Activated naive CD4-positive, alpha-beta T cell treated with anti-CD3 and anti-CD28 coated beads for 36 hours (primary cell): ENCODE data around the gene S1PR3. TPM values are rescaled to one million over a fixed set of nuclear protein-coding genes. Genes with fewer than 3 reads are reported as not detected.

Experiments
- CTCF ChIA-PET: fragments of 350-600 bp; sonication (Branson Sonifier 250); formaldehyde crosslinking; loops from one replicate; lab custom pipeline; 2021; ENCODE audit warnings: antibody characterized with exemption; lab: Charles Lee
- DNase-seq: peaks from one replicate; pipeline ENCODE4 v3.0.0-alpha.2; 2020
- H3K27ac Mint-ChIP-seq: one replicate; pipeline ENCODE4 v1.8.0; 2021; ENCODE audit warnings: mild to moderate bottlenecking, mixed read lengths
- H3K27me3 Mint-ChIP-seq: one replicate; pipeline ENCODE4 v1.8.0; 2021; ENCODE audit warnings: low read depth, mixed read lengths
- H3K36me3 Mint-ChIP-seq: one replicate; pipeline ENCODE4 v1.8.0; 2021; ENCODE audit warnings: low read depth, mixed read lengths
- H3K4me1 Mint-ChIP-seq: one replicate; pipeline ENCODE4 v1.8.0; 2021; ENCODE audit warnings: low read depth, mixed read lengths
- H3K4me3 Mint-ChIP-seq: one replicate; pipeline ENCODE4 v1.8.0; 2021; ENCODE audit warnings: mild to moderate bottlenecking, moderate library complexity, mixed read lengths
- H3K9me3 Mint-ChIP-seq: one replicate; pipeline ENCODE4 v1.8.0; 2021; ENCODE audit warnings: mixed read lengths
- intact Hi-C: fragments of 100-400 bp; cut with micrococcal nuclease; formaldehyde crosslinking; loops from one replicate; pipeline ENCODE4 v1.15.1; 2023
- total RNA-seq, 2 experiments: library from RNA; stranded (reverse); gene quantifications; one replicate each; pipeline ENCODE4 v1.2.3, GENCODE V29; 2021

Gene S1PR3
- total RNA-seq, 2 experiments from 2014 or later = 0.91 to 1.4 TPM

DNA sequence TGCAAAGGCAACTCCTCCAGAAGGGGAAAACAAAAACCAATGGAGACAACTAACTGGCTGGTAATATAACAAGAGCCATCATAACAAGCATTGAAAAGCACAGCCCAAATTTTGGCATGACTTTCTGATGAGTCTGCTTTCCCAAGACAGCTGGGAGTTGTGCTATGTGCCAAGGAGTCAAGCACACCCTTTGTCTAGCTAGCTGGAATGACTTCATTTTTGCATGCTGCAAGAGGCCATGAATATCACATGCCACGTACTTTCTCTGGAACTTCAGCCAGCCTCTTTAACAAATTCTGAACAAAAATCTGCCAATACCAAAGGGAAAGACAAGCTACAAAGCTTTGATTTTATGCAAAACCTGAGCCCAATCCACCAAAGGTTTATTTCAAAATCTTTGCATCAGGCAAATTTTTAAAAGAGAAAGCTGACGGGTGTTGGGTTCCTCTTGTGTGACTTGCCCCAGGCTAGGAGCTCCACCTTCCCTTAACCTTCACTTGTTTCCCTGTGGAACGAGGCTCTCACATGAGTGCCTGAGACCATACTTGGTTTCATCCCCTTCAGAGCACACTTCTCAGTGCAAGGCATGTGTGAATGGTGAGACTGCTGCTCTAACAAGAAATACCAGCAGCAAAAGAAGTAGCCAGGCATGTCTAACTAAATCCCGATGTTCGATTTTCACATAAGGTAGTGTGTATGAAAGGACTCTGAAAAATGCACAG, 47.3 kb downstream of the S1PR3 start:
- Mint-ChIP-seq H3K36me3 (no peaks in the 10 kb centered on the region), H3K27ac (no peak overlapping the region), H3K9me3 (no peaks in the 10 kb centered on the region), H3K4me3 (no peak overlapping the region), H3K27me3 (peaks cover 10% of the 10 kb centered on the region), H3K4me1 (no peaks in the 10 kb centered on the region)
- intact Hi-C loops = no loop called here
- no peak for DNase-seq
- CTCF ChIA-PET = no interaction called here

DNA sequence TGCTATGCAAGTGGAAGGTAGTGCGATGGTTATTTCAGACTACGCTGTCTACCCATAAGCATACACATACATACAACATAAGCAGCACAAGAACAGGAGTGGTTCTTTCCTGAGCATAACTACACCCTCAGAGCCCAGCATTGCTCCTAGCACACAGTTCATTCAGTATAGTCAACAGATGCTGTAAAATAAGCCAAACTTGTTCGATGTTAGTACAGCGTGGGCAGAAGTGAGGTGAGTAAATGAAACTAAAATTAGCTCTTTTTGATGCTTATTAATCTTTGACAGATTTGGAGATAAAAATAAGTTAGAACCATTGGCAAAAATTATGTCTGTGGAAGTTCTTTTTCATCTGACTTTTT, 47.8 kb downstream of the S1PR3 start:
- CTCF ChIA-PET = no interaction called here
- H3K27me3 Mint-ChIP-seq = peaks cover 7% of the 10 kb centered on the region
- no peak overlapping the region for H3K27ac Mint-ChIP-seq
- H3K9me3 Mint-ChIP-seq = no peaks in the 10 kb centered on the region
- DNase-seq = no peak
- H3K36me3 Mint-ChIP-seq = no peaks in the 10 kb centered on the region
- H3K4me3 Mint-ChIP-seq = no peak overlapping the region
- intact Hi-C loops = no loop called here
- H3K4me1 Mint-ChIP-seq = no peaks in the 10 kb centered on the region

DNA sequence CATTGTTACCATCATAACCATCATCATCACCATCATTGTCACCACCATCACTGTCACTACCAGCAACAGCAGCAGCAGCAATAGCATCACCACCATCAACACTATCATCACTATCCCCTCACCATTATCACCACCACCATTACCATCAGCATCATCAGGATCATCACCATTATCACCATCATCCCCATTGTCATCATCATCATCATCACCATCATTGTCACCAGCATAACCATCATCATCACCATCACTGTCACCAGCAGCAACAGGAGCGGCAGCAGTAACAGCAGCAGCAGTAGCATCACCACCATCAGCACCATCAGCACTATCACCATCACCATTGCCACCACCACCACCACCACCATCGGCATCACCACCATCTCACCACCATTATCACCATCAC, 48.4 kb downstream of the S1PR3 start:
- no peak for DNase-seq
- no peaks in the 10 kb centered on the region for H3K4me1 Mint-ChIP-seq
- no peak overlapping the region for H3K4me3 Mint-ChIP-seq
- H3K9me3 Mint-ChIP-seq = no peaks in the 10 kb centered on the region
- H3K36me3 Mint-ChIP-seq = no peaks in the 10 kb centered on the region
- CTCF ChIA-PET = no interaction called here
- H3K27ac Mint-ChIP-seq = no peak overlapping the region
- intact Hi-C loops = no loop called here
- peaks cover 4% of the 10 kb centered on the region for H3K27me3 Mint-ChIP-seq

DNA sequence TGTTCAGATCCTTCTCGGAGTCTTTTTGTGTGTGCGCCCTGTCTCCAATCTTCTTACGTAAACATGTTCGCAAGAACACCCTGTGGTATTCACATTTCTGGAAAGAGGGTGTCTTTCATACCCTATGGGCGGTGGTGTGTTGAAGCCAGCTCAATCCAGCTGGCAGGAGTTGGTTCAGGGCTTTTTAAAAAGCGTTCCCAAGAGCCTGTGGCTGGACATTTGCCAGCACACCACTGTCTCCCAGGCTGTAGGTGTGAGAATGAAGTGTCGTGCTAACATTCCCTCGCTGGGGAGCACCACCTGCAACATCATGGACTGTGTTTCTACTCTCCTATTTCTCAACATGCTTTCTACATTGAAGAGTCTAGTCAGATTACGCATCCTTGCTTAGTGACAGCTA, 51.7 kb downstream of the S1PR3 start:
- H3K36me3 Mint-ChIP-seq = no peaks in the 10 kb centered on the region
- CTCF ChIA-PET = no interaction called here
- H3K4me3 Mint-ChIP-seq = no peak overlapping the region
- H3K27me3 Mint-ChIP-seq = peaks cover 4% of the 10 kb centered on the region
- DNase-seq = no peak
- H3K27ac Mint-ChIP-seq = no peak overlapping the region
- H3K9me3 Mint-ChIP-seq = no peaks in the 10 kb centered on the region
- H3K4me1 Mint-ChIP-seq = no peaks in the 10 kb centered on the region
- intact Hi-C loops = no loop called here

DNA sequence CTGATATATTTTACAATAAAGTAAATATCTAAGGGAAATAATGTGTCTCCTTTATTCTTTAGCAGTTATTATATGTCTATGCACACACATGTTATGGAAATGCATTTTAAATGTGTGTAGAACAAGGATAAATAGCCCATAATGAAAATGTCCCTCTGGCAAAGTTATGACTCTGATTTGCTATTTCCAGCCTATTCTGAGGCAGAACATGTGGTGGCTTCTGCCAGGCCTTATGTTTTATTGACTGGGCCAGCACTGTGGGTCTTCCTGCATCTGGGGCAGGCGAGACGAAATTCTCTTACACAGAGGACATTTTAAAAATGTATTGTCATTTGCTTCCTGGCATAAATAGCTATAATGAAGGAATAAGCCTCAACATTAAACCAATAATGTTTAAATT, 52.8 kb downstream of the S1PR3 start:
- no peaks in the 10 kb centered on the region for H3K36me3 Mint-ChIP-seq
- intact Hi-C loops = no loop called here
- no peaks in the 10 kb centered on the region for H3K4me1 Mint-ChIP-seq
- H3K9me3 Mint-ChIP-seq = no peaks in the 10 kb centered on the region
- CTCF ChIA-PET = no interaction called here
- H3K27ac Mint-ChIP-seq = no peak overlapping the region
- H3K27me3 Mint-ChIP-seq = peaks cover 4% of the 10 kb centered on the region
- H3K4me3 Mint-ChIP-seq = no peak overlapping the region
- no peak for DNase-seq

DNA sequence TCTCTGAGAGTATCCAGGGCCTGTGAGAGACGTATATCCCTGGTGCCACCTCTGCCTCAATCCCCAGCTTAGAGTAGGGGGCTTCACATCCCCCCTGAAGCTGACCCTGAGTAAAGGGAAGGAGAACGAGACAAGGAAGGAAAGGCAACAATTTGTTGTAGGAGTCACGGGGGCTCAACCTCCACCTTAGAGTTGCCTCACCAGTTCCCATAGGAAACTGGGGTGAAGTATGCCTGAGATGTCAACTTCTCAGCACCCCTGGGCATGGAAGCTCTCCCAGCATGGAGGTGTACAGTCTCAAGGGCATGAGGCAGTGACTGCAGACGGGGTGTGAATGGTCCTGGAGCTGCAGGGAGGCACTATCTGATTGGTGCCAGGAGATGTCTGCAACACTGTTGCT, 53.6 kb downstream of the S1PR3 start:
- H3K4me1 Mint-ChIP-seq = no peaks in the 10 kb centered on the region
- no peaks in the 10 kb centered on the region for H3K9me3 Mint-ChIP-seq
- peaks cover 4% of the 10 kb centered on the region for H3K27me3 Mint-ChIP-seq
- H3K27ac Mint-ChIP-seq = no peak overlapping the region
- DNase-seq = no peak
- H3K36me3 Mint-ChIP-seq = no peaks in the 10 kb centered on the region
- CTCF ChIA-PET = no interaction called here
- intact Hi-C loops = no loop called here
- H3K4me3 Mint-ChIP-seq = no peak overlapping the region

DNA sequence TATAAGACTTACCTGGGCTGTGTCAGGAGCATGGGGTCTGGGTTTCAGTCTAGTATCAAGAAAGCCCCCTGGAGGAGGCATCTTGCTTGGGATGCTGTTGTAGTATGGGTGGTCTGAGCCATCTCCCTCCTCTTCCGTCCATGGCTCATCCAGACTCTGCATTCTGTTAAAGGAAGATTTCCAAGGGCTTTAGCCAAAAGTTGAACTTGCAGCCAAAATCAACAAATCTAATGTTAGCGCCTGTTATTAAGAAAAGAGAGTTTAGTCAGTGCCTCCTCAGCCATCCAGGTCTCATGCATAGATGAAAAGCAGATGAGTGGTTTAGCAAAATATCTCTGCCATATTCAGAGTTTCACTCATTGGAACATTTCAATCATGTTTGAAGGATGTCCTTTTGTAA, 55.6 kb downstream of the S1PR3 start:
- Mint-ChIP-seq H3K36me3 (no peaks in the 10 kb centered on the region), H3K4me3 (no peak overlapping the region), H3K9me3 (no peaks in the 10 kb centered on the region), H3K27ac (no peak overlapping the region), H3K27me3 (peaks cover 4% of the 10 kb centered on the region), H3K4me1 (no peaks in the 10 kb centered on the region)
- intact Hi-C loops = no loop called here
- no peak for DNase-seq
- CTCF ChIA-PET = no interaction called here

DNA sequence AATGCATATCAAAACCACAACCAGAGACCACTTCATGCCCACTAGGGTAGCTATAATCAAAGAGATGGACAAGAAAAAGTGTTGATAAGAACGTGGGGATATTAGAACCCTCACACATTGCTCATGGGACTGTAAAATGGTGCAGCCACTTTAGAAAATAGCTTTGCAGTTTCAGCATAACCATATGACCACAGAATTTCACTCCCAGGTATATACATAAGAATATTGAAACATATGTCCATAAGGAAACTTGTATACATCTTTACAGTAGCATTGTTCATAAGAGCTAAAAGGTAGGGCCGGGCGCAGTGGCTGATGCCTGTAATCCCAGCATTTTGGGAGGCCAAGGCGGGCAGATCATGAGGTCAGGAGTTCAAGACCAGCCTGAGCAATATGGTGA, 56.4 kb downstream of the S1PR3 start:
- H3K27ac Mint-ChIP-seq = no peak overlapping the region
- CTCF ChIA-PET = no interaction called here
- DNase-seq = no peak
- H3K4me3 Mint-ChIP-seq = no peak overlapping the region
- no peaks in the 10 kb centered on the region for H3K9me3 Mint-ChIP-seq
- intact Hi-C loops = no loop called here
- H3K27me3 Mint-ChIP-seq = peaks cover 4% of the 10 kb centered on the region
- no peaks in the 10 kb centered on the region for H3K36me3 Mint-ChIP-seq
- no peaks in the 10 kb centered on the region for H3K4me1 Mint-ChIP-seq

DNA sequence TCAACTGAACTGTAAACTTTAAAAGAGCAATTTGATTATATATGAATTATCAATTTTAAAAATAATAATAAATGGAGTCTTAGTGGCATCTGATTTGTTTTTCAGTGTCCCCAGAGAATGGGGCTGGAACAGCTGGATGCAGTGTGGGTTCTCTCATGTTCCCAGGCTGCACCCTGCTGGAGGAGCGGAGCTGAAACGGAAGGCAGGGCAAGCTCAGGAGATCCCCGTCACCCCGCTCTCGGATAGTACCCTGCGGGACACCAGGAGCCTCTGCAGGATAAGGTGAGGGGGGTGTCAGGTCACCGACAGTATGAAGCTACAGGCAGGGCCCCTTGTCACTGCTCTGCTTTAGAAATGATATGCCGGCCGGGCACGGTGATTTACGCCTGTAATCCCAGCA, 57.3 kb downstream of the S1PR3 start:
- Mint-ChIP-seq H3K27ac (no peak overlapping the region), H3K27me3 (peaks cover 4% of the 10 kb centered on the region), H3K36me3 (no peaks in the 10 kb centered on the region), H3K4me3 (no peak overlapping the region), H3K4me1 (no peaks in the 10 kb centered on the region), H3K9me3 (no peaks in the 10 kb centered on the region)
- intact Hi-C loops = no loop called here
- CTCF ChIA-PET = no interaction called here
- DNase-seq = no peak

DNA sequence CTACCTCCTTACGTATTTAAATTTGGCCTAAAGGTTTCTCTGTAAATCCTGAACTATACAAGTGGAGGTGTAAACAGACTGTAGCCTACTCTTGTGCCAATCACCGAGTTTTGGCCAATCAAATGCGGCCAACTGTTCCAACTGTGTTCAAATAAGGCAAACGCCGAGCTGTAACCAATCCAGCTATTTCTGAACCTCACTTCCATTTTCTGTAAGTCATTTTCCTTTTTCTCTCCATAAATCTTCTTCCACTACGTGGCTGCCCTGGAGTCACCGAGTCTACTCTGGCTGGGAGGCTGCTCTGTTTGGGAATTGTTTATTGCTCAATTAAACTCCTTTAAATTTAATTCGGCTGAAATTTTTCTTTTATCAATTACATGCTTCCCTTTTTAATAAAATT, 58.4 kb downstream of the S1PR3 start:
- intact Hi-C loops = no loop called here
- Mint-ChIP-seq H3K4me1 (no peaks in the 10 kb centered on the region), H3K9me3 (no peaks in the 10 kb centered on the region), H3K27ac (no peak overlapping the region), H3K27me3 (peaks cover 4% of the 10 kb centered on the region), H3K4me3 (no peak overlapping the region), H3K36me3 (no peaks in the 10 kb centered on the region)
- CTCF ChIA-PET = no interaction called here
- DNase-seq = no peak

DNA sequence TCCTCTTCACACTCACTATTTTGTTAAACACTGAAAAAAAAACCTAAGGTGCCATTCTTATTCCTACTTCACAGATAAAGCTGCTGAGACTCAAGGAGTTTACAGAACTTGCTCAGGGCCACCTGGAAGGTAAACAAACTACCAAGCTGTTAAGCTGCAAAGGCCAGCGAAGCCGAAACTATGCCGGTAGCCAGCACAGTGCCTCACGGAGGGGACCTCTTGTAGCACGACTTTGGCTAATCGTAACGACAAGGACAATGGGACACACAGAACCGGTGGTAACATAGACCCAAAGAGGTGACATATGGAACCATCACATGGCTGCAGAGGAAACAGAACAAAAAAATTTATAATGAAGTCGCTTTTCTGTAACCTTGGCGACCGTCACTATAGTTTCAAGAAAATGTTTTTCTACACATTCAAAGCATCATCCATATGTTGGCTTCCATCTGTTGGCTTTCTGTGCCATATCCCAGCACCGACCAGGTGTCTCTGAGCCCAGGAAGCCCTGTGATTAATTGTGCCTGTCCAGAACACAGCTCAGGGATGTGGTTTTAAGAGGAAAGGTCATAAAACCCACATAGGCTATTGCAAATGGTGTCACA, 60.3 kb downstream of the S1PR3 start:
- no peak for DNase-seq
- Mint-ChIP-seq H3K4me1 (no peaks in the 10 kb centered on the region), H3K36me3 (no peaks in the 10 kb centered on the region), H3K4me3 (no peak overlapping the region), H3K27me3 (peaks cover 6% of the 10 kb centered on the region), H3K9me3 (no peaks in the 10 kb centered on the region), H3K27ac (no peak overlapping the region)
- intact Hi-C loops = no loop called here
- CTCF ChIA-PET = interaction anchor here (0.6 kb wide), 1 partner anchor 170 kb away, joined by 3 read pairs; no protein-coding TSS in a partner anchor

DNA sequence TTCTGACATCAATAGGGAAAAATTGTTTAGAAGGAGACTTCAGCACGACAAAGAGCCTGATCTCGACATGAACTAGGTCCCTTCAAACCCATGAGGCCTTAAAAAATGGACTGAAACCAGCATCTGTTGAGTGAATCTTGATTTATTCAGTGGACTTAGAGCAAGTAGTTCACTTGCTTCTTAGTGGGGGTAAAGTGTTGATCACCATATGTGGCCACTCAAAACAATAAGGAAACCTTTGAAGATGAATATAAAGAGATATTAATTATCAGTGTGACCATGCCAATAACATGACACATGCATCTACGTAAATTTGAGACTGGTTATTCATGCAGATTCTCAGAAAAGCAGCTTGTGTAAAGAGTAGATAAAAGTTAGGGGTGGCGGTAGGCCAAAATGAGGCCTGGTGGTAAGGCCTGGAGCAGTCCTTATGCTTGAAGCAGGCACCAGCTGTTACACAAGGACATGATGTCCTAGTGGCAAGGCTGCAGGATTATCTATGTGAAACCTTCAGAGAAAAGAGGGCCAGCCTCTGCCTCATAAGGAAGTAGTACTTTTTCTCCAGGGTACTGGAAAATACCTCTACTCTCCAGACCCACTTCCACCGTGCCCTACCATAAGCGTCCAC, 61.3 kb downstream of the S1PR3 start:
- Mint-ChIP-seq H3K36me3 (no peaks in the 10 kb centered on the region), H3K4me3 (no peak overlapping the region), H3K9me3 (no peaks in the 10 kb centered on the region), H3K27ac (no peak overlapping the region), H3K4me1 (no peaks in the 10 kb centered on the region), H3K27me3 (peaks cover 6% of the 10 kb centered on the region)
- CTCF ChIA-PET = no interaction called here
- no peak for DNase-seq
- intact Hi-C loops = no loop called here

DNA sequence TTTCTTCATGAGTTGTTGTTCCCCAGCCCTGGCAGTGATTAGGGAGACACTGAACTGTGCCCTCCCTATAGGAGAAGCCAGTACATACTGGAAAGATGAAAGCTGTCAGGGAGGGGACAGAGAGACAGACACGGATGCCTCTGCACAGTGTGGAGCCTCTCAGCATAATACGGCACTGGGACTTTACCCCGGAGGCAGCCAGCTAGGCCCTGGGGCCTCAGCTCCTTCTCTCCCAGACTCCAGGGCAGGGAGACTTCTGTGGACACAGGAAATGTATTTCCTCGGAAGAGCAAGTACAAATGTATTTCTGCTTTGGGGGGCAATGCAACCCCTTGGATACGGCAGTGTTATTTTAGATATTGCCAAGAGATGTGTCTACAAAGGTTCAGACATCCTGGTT, 62.0 kb downstream of the S1PR3 start:
- H3K27ac Mint-ChIP-seq = no peak overlapping the region
- peaks cover 6% of the 10 kb centered on the region for H3K27me3 Mint-ChIP-seq
- no peaks in the 10 kb centered on the region for H3K9me3 Mint-ChIP-seq
- no peaks in the 10 kb centered on the region for H3K36me3 Mint-ChIP-seq
- H3K4me1 Mint-ChIP-seq = no peaks in the 10 kb centered on the region
- DNase-seq = no peak
- CTCF ChIA-PET = no interaction called here
- intact Hi-C loops = no loop called here
- H3K4me3 Mint-ChIP-seq = no peak overlapping the region
